Trophoblast cell (in vitro differentiated cells and primary cell): ENCODE results near the gene PTCHD1.

Experiments
- DNase-seq, 2 donors: peaks; one replicate each; pipeline ENCODE4 v3.0.0-alpha.2; 2016
- H2AFZ ChIP-seq: 2 replicates; pipeline ENCODE4 v1.6.1; 2013; ENCODE audit warnings: low read length, moderate library complexity, mild to moderate bottlenecking; ENCODE audit not compliant: insufficient read depth, poor library complexity
- H2AK5ac ChIP-seq: 2 replicates; pipeline ENCODE4 v1.6.1; 2013; ENCODE audit warnings: mild to moderate bottlenecking, low read length
- H2BK120ac ChIP-seq: 2 replicates; pipeline ENCODE4 v1.6.1; 2013; ENCODE audit warnings: low read length, mild to moderate bottlenecking, moderate library complexity; ENCODE audit not compliant: insufficient read depth, poor library complexity
- H2BK12ac ChIP-seq: 2 replicates; pipeline ENCODE4 v1.6.1; 2013; ENCODE audit warnings: mild to moderate bottlenecking, low read length, moderate library complexity
- H2BK5ac ChIP-seq: 2 replicates; pipeline ENCODE4 v1.6.1; 2013; ENCODE audit warnings: low read length, low read depth, moderate library complexity, mild to moderate bottlenecking; ENCODE audit not compliant: poor library complexity
- H3K14ac ChIP-seq: 2 replicates; pipeline ENCODE4 v1.6.1; 2013; ENCODE audit warnings: mild to moderate bottlenecking, low read length
- H3K18ac ChIP-seq: 2 replicates; pipeline ENCODE4 v1.6.1; 2013; ENCODE audit warnings: mild to moderate bottlenecking, low read length
- H3K23ac ChIP-seq: 2 replicates; pipeline ENCODE4 v1.6.1; 2013; ENCODE audit warnings: low read length
- H3K27ac ChIP-seq: 2 replicates; pipeline ENCODE4 v1.5.1; 2013; ENCODE audit warnings: low read depth, mild to moderate bottlenecking, inconsistent platforms, low read length, moderate library complexity
- H3K27me3 ChIP-seq: 2 replicates; pipeline ENCODE4 v1.6.1; 2013; ENCODE audit warnings: inconsistent platforms, mild to moderate bottlenecking, low read length, moderate library complexity; ENCODE audit not compliant: insufficient read depth
- H3K36me3 ChIP-seq, 2 experiments: 1 replicate in 1 of 2; 2 replicates in 1 of 2; pipeline ENCODE4 v1.6.1; 2013; ENCODE audit warnings: low read length in 2 of 2, mild to moderate bottlenecking in 2 of 2, moderate library complexity in 1 of 2; ENCODE audit not compliant: insufficient read depth in 2 of 2, control insufficient read depth in 1 of 2
- H3K4ac ChIP-seq: 2 replicates; pipeline ENCODE4 v1.6.1; 2013; ENCODE audit warnings: low read depth, mild to moderate bottlenecking, low read length, moderate library complexity
- H3K4me1 ChIP-seq, 2 experiments: 1 replicate in 1 of 2; 2 replicates in 1 of 2; pipeline ENCODE4 v1.6.1; 2013; ENCODE audit warnings: low read length in 2 of 2, mild to moderate bottlenecking in 2 of 2, moderate library complexity in 1 of 2; ENCODE audit not compliant: insufficient read depth in 2 of 2, control insufficient read depth in 1 of 2
- H3K4me2 ChIP-seq: 2 replicates; pipeline ENCODE4 v1.6.1; 2013; ENCODE audit warnings: inconsistent platforms, mild to moderate bottlenecking, low read length, moderate library complexity
- H3K4me3 ChIP-seq: 2 replicates; pipeline ENCODE4 v1.5.1; 2013; ENCODE audit warnings: mild to moderate bottlenecking, low read depth, low read length, inconsistent platforms
- H3K79me1 ChIP-seq: one replicate; pipeline ENCODE4 v1.6.1; 2013; ENCODE audit warnings: low read length
- H3K79me2 ChIP-seq: 2 replicates; pipeline ENCODE4 v1.6.1; 2013; ENCODE audit warnings: low read length, mild to moderate bottlenecking; ENCODE audit not compliant: control insufficient read depth, insufficient read depth, poor library complexity
- H3K9ac ChIP-seq: 2 replicates; pipeline ENCODE4 v1.6.1; 2013; ENCODE audit warnings: mild to moderate bottlenecking, low read length
- H3K9me3 ChIP-seq: 2 replicates; pipeline ENCODE4 v1.6.1; 2013; ENCODE audit warnings: low read depth, mild to moderate bottlenecking, control low read depth, inconsistent platforms, low read length; ENCODE audit not compliant: insufficient read depth
- H4K12ac ChIP-seq: 2 replicates; pipeline ENCODE4 v1.6.1; 2013; ENCODE audit warnings: low read depth, mild to moderate bottlenecking, low read length, moderate library complexity
- H4K8ac ChIP-seq: 2 replicates; pipeline ENCODE4 v1.6.1; 2013; ENCODE audit warnings: low read depth, mild to moderate bottlenecking, low read length, moderate library complexity
- H4K91ac ChIP-seq: one replicate; pipeline ENCODE4 v1.6.1; 2013; ENCODE audit warnings: low read depth, mild to moderate bottlenecking, low read length, moderate library complexity
- WGBS: extraction: QIAGEN DNeasy Blood & Tissue Kit; methylation state at CpG from one replicate; pipeline ENCODE4 v1.1.7; 2013; ENCODE audit warnings: missing lambda C conversion rate; ENCODE audit not compliant: insufficient read length, insufficient coverage; ENCODE audit errors: extremely low coverage; 5-methylcytosine and 5-hydroxymethylcytosine counted together

Gene PTCHD1

DNA sequence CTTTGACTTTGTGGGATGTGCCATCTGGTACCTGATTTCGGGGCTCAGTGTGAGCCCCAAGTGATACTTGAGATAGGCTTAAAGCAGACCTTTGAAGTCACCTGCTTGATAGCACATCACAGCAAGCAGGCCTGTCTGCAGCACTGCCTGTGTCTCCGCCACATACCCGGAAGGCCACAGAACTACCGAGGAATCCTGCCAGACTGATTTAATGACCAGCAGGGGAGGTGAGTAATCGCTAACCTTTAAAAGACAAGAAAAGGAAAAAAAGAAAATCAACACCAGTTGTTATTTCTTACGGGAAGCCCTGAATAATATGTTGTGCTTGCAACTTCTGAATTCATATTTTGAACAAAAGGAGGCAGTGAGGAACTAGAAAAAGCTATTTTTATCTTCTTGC, 6.8 kb downstream of the PTCHD1 start:
- Histone ChIP-seq H3K79me1 (no peaks in the 10 kb centered on the region), H3K4ac (no peak overlapping the region), H3K14ac (no peak overlapping the region), H2AK5ac (no peak overlapping the region), H3K9me3 (no peaks in the 10 kb centered on the region), H4K8ac (no peak overlapping the region), H3K79me2 (no peaks in the 10 kb centered on the region), H3K27me3 (no peaks in the 10 kb centered on the region), H2AFZ (no peak overlapping the region), H2BK12ac (no peak overlapping the region), H4K91ac (no peak overlapping the region), H3K36me3 (no peaks in the 10 kb centered on the region), H3K23ac (no peak overlapping the region), H3K4me3 (no peak overlapping the region), H3K4me2 (no peak overlapping the region), H4K12ac (no peak overlapping the region), H2BK120ac (no peak overlapping the region), H3K4me1 (peaks cover 2 to 3% of the 10 kb centered on the region in 2 experiments), H2BK5ac (no peak overlapping the region), H3K9ac (no peak overlapping the region), H3K27ac (no peak overlapping the region), H3K18ac (no peak overlapping the region)
- DNase-seq = peak in 1 of 2 donors; percentile 15
- no CpG with 5 or more reads among the region's 6 CpGs for WGBS

DNA sequence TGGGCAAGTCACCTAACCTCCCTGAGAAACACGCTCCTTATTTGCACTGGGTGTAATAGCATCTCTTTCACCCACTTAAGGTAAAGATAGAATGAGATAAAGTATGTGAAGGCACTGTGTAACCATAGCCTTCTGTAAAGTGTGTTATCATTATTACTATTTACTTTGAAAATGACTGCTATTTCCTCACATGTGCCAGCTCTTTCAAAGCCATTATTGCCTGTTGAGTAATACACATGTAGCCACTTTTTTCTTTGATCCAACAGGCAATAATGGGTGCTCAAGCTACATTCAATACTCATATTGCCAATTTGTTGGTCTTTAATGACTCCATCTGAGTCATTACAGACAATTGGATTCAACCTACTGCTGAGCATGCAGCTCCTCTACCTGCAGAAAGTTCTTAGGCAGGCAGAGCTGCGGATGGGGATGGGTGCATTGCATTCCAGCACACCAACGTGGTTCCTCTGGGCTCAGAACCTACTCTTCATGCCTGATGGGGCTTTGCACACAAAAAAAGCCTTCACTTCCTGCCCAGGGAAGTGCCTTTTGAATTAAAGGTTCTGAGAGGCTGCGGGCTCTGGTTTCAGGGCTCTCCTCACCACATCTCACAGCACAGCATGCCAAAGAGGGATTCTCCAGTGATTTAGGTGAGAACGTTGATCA, 9.7 kb downstream of the PTCHD1 start:
- Histone ChIP-seq H2BK5ac (no peak overlapping the region), H3K27me3 (no peaks in the 10 kb centered on the region), H3K9me3 (no peaks in the 10 kb centered on the region), H3K9ac (no peak overlapping the region), H4K12ac (peak overlapping the region; percentile 54), H4K91ac (no peak overlapping the region), H3K36me3 (no peaks in the 10 kb centered on the region), H3K27ac (no peak overlapping the region), H3K4me1 (peaks cover 2 to 3% of the 10 kb centered on the region in 2 experiments), H3K4me3 (no peak overlapping the region), H2AK5ac (no peak overlapping the region), H3K79me1 (no peaks in the 10 kb centered on the region), H3K4ac (no peak overlapping the region), H3K79me2 (no peaks in the 10 kb centered on the region), H2BK12ac (no peak overlapping the region), H4K8ac (no peak overlapping the region), H3K14ac (no peak overlapping the region), H2BK120ac (no peak overlapping the region), H3K4me2 (no peak overlapping the region), H3K18ac (no peak overlapping the region), H2AFZ (no peak overlapping the region), H3K23ac (no peak overlapping the region)
- DNase-seq = no peak
- WGBS = no CpG with 5 or more reads among the region's 5 CpGs

DNA sequence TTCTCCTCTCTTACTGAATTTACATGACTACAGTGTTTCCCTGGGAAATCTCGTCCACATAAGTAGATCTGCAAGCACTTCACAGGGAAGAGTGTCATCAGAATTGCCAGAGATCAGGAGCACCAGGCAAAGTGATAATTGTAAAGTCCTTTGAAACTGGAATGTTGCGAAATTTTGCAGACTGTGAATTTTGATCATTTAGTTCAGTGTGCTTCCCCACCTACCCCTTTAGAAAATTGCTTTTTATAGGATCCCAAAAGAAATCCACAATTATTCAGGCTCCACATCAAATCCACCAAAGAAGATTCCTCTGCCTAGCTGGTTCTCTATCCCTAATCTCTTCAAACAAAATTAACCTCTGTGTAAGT, 10.2 kb downstream of the PTCHD1 start:
- no peak for DNase-seq
- Histone ChIP-seq H3K79me2 (no peaks in the 10 kb centered on the region), H3K79me1 (no peaks in the 10 kb centered on the region), H3K9me3 (no peaks in the 10 kb centered on the region), H3K36me3 (no peaks in the 10 kb centered on the region), H3K27ac (no peak overlapping the region), H3K27me3 (no peaks in the 10 kb centered on the region), H3K4ac (no peak overlapping the region), H3K4me1 (peaks cover 2 to 3% of the 10 kb centered on the region in 2 experiments), H2BK5ac (no peak overlapping the region), H3K23ac (no peak overlapping the region), H3K4me2 (no peak overlapping the region), H3K14ac (no peak overlapping the region), H3K4me3 (no peak overlapping the region), H2BK12ac (no peak overlapping the region), H4K12ac (no peak overlapping the region), H4K91ac (no peak overlapping the region), H2AFZ (no peak overlapping the region), H4K8ac (no peak overlapping the region), H3K9ac (no peak overlapping the region), H2AK5ac (no peak overlapping the region), H2BK120ac (no peak overlapping the region), H3K18ac (no peak overlapping the region)
- WGBS = no CpG with 5 or more reads among the region's 2 CpGs

DNA sequence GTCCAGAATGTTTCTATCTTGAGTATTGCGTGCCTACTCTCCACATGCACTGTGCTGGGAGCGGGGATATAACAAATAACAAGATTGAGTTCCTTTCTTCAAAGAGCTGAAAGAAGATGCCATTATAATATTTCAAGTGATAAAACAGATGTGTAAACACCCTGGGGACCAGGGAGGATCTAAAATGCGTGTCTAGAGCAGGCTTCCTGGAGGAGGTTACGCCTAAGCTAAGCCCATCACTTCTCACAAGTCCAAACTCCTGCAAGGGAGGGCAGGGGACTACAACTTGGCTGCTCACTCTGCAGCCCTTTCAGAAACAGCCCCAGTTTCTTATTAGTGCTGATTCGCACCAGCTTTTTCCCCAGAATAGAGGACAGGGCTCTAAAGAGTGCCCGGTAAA, 21.5 kb downstream of the PTCHD1 start:
- no peak overlapping the region for H3K4ac ChIP-seq
- no CpG with 5 or more reads among the region's 6 CpGs for WGBS
- no peak overlapping the region for H2AFZ ChIP-seq
- no peak overlapping the region for H4K8ac ChIP-seq
- no peaks in the 10 kb centered on the region for H3K4me1 ChIP-seq
- no peaks in the 10 kb centered on the region for H3K36me3 ChIP-seq
- no peak overlapping the region for H2BK120ac ChIP-seq
- H3K4me2 ChIP-seq = no peak overlapping the region
- no peak overlapping the region for H2BK12ac ChIP-seq
- H4K91ac ChIP-seq = no peak overlapping the region
- no peak overlapping the region for H2AK5ac ChIP-seq
- H2BK5ac ChIP-seq = no peak overlapping the region
- H3K79me2 ChIP-seq = no peaks in the 10 kb centered on the region
- no peaks in the 10 kb centered on the region for H3K27me3 ChIP-seq
- DNase-seq = no peak
- no peaks in the 10 kb centered on the region for H3K79me1 ChIP-seq
- no peak overlapping the region for H3K27ac ChIP-seq
- H3K4me3 ChIP-seq = no peak overlapping the region
- no peaks in the 10 kb centered on the region for H3K9me3 ChIP-seq
- H3K23ac ChIP-seq = no peak overlapping the region
- H3K9ac ChIP-seq = no peak overlapping the region
- H3K18ac ChIP-seq = no peak overlapping the region
- no peak overlapping the region for H3K14ac ChIP-seq
- H4K12ac ChIP-seq = no peak overlapping the region
